DND-41 (cell line): ENCODE data around the gene E2F4.

Experiments
- EZH2 ChIP-seq: IDR thresholded peaks from 3 replicates; pipeline ENCODE4 v1.6.1; 2012; ENCODE audit warnings: borderline replicate concordance, low read depth, mild to moderate bottlenecking, moderate library complexity, low read length, inconsistent platforms; ENCODE audit not compliant: severe bottlenecking
- TF ChIP-seq, protein P1 (sequence below): IDR thresholded peaks from 2 replicates; pipeline ENCODE4 v1.5.1; 2012; ENCODE audit warnings: borderline replicate concordance, low read length, moderate library complexity, mild to moderate bottlenecking; ENCODE audit not compliant: poor library complexity, severe bottlenecking; ENCODE audit errors: extremely low read depth

DNA sequence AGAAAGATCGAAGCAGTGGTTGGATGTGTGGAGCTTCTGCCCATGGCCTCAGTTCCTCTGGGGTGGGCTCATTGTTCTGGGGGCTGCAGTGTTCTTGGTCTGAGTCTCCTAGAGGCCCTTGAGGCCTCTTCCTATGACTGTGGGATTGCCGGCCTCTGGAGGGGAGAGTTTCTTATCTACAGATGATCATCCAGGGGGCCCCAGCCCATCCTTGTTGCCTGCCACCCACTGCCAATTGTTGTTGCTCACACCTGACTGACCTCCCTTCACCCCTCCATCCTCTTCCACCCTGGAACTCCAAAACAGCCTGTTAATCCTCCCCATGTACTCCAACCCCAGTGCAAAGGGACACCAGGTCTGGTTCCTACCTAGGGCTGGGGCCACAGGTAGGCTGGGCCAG lies 47.0 kb upstream of the E2F4 start:
- no peak for TF ChIP-seq EZH2
- TF ChIP-seq, protein P1, sequence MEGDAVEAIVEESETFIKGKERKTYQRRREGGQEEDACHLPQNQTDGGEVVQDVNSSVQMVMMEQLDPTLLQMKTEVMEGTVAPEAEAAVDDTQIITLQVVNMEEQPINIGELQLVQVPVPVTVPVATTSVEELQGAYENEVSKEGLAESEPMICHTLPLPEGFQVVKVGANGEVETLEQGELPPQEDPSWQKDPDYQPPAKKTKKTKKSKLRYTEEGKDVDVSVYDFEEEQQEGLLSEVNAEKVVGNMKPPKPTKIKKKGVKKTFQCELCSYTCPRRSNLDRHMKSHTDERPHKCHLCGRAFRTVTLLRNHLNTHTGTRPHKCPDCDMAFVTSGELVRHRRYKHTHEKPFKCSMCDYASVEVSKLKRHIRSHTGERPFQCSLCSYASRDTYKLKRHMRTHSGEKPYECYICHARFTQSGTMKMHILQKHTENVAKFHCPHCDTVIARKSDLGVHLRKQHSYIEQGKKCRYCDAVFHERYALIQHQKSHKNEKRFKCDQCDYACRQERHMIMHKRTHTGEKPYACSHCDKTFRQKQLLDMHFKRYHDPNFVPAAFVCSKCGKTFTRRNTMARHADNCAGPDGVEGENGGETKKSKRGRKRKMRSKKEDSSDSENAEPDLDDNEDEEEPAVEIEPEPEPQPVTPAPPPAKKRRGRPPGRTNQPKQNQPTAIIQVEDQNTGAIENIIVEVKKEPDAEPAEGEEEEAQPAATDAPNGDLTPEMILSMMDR = no peak
